ENCODE data around the gene TBC1D22A.

Gene TBC1D22A

DNA sequence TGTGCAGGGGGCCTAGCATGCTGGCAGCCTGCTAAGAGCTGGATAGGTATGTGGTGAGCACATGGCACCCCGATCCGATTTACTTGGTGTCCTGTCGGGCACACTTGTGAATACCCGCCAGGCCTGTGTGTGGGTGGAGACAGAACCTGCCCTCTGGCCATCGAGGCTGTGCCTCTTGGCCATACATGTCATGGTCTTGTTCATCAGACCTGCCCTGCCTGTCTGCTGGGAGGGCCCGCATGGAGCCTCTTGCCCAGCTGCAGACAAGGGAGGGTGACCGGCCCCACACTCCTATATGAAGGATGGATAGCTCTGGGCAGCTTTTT lies 310.2 kb downstream of the TBC1D22A start:
- DNase-seq (ENCODE audit: low spot score) = no peak
- TF ChIP-seq, protein P1, sequence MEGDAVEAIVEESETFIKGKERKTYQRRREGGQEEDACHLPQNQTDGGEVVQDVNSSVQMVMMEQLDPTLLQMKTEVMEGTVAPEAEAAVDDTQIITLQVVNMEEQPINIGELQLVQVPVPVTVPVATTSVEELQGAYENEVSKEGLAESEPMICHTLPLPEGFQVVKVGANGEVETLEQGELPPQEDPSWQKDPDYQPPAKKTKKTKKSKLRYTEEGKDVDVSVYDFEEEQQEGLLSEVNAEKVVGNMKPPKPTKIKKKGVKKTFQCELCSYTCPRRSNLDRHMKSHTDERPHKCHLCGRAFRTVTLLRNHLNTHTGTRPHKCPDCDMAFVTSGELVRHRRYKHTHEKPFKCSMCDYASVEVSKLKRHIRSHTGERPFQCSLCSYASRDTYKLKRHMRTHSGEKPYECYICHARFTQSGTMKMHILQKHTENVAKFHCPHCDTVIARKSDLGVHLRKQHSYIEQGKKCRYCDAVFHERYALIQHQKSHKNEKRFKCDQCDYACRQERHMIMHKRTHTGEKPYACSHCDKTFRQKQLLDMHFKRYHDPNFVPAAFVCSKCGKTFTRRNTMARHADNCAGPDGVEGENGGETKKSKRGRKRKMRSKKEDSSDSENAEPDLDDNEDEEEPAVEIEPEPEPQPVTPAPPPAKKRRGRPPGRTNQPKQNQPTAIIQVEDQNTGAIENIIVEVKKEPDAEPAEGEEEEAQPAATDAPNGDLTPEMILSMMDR (IDR thresholded peaks at IDR 0.05; ENCODE audit: extremely low read depth, missing control alignments) = no peak

DNA sequence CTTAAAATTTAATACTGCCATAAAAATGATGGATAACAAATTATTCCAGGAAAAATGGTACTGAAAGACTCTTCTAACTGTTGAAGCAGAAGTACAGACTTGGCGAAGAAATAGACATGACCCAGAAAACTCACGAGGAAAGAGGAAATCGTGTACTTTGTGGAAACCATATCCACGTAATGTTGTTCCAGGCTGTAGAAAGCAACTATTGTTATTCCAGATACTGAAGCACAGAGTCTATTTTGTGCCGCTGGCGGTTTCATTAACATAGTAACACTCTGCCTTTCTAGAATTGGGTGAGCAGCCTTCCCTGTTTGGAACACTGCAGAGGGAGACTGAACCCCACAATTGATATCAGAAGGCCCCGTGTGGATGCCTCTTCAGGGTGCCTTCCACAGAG lies 310.6 kb downstream of the TBC1D22A start:
- TF ChIP-seq, protein P1 (IDR thresholded peaks at IDR 0.05; ENCODE audit: extremely low read depth, missing control alignments) = no peak
- no peak for DNase-seq (ENCODE audit: low spot score)

DNA sequence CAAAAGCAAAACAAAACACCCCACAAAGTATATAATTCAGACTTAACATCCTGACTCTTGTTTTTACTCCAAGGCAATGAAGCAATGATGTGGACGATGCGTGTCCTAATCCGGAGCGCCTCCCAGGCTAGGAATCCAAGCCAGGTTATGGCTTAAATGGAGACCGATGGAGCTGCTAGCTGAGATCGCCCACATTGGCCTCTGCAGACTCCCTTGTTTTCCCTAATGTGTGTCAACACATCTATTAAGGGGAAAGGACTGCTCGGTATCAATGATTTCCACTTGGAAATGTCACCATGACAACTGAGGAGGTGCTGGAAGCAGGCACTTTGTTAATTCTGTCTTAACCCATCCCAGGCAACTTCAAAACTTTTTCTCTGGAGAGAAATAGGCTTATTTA lies 311.7 kb downstream of the TBC1D22A start:
- TF ChIP-seq, protein P1 (IDR thresholded peaks at IDR 0.05; ENCODE audit: extremely low read depth, missing control alignments) = no peak
- DNase-seq (ENCODE audit: low spot score) = no peak

DNA sequence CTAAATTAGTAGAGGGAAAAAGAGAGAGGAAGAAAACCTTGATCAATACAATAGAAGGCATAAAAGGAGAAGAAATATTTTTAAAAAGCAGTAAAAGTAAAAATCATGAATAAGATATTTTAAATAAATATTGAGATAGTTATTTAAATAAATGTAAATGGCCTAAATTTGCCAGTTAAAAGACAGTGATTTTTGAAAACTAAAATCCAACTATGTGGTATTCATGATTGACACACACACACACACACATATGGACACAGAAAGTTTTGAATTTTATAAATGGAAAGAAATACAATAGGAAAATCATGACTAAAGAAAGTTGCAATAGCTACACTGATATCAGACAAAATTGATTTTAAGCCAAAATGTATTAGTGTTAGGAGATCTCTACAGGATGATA lies 313.1 kb downstream of the TBC1D22A start:
- DNase-seq (ENCODE audit: low spot score) = no peak
- TF ChIP-seq, protein P1 (IDR thresholded peaks at IDR 0.05; ENCODE audit: extremely low read depth, missing control alignments) = no peak

DNA sequence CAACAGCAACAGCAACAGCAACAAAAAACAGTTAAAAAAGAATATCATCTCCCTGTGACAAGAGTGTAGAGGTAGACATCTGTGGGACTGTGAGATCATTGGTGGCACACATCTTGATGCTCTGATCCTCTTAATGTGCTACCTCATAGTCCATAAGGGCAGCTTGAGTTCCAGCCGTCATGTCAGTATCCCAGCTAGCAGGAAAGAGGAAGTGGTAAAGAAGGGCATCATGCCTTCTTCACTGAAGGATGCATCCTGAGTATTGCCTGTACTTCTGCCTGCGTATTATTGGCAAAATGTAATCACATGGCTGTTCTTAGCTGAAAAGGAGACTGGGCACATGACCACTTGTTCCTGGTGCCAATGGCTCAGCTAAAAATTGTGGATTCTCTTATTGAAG lies 314.3 kb downstream of the TBC1D22A start:
- DNase-seq (ENCODE audit: low spot score) = no peak
- TF ChIP-seq, protein P1 (IDR thresholded peaks at IDR 0.05; ENCODE audit: extremely low read depth, missing control alignments) = no peak

DNA sequence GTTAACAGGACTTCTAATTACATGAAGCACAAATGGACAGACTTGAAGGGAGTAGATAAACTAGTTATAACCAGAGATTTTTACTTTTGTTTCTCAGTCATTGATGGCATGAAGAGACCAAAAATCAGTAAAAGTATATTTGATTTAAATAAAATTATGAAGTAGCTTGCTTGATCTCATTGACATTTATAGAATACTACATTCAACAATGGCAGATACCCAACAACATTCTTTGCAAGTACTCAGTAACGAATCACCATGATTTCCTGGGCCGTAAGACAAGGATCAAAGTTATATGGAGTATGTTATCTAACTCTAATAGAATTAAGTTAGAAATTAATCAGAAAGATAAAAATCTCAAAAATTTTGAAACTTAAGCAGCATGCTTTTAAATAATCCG lies 317.6 kb downstream of the TBC1D22A start:
- TF ChIP-seq, protein P1 (IDR thresholded peaks at IDR 0.05; ENCODE audit: extremely low read depth, missing control alignments) = no peak
- no peak for DNase-seq (ENCODE audit: low spot score)

DNA sequence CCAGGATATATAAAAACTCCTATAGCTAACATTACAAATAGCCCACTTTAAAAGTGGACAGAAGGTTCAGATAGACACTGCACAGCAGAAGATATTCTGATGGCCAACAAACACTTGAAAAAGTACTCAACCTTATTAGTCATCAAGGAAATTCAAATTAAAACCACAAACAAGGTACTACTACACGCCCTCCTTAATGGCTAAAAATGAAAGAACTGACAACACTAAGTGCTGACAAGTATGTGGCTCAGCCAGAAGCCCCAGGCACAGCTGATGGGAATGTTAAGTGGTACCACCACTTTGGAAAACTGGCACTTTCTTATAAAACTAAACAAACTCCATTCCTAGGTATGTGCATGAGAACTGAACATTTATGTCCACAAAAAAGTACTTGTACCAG lies 320.1 kb downstream of the TBC1D22A start:
- DNase-seq (ENCODE audit: low spot score) = no peak
- TF ChIP-seq, protein P1 (IDR thresholded peaks at IDR 0.05; ENCODE audit: extremely low read depth, missing control alignments) = no peak
